T-helper 1 cell treated with Interleukin-12 subunit alpha and Interleukin-12 subunit beta and Interleukin-4 antibody, amounts not matched to agents 30 μg/mL and 1 μg/mL, for 36 hours (primary cell): ENCODE results near the gene CLDN4.
"Not testable (repeated sequence)": the region's sequence is repeated elsewhere in the genome, so short reads cannot be mapped to it uniquely, and the experiment has no call there.

Experiments
- H3K27ac Mint-ChIP-seq: one replicate; pipeline ENCODE4 v1.8.0; 2021; ENCODE audit warnings: mild to moderate bottlenecking, mixed read lengths
- H3K27me3 Mint-ChIP-seq: one replicate; pipeline ENCODE4 v1.8.0; 2021; ENCODE audit warnings: low read depth, mixed read lengths
- H3K36me3 Mint-ChIP-seq: one replicate; pipeline ENCODE4 v1.8.0; 2021; ENCODE audit warnings: low read depth, mixed read lengths
- H3K4me1 Mint-ChIP-seq: one replicate; pipeline ENCODE4 v1.8.0; 2021; ENCODE audit warnings: low read depth, mixed read lengths
- H3K4me3 Mint-ChIP-seq: one replicate; pipeline ENCODE4 v1.8.0; 2021; ENCODE audit warnings: mild to moderate bottlenecking, moderate library complexity, mixed read lengths
- H3K9me3 Mint-ChIP-seq: one replicate; pipeline ENCODE4 v1.8.0; 2021; ENCODE audit warnings: mixed read lengths

CLDN4 gene

DNA sequence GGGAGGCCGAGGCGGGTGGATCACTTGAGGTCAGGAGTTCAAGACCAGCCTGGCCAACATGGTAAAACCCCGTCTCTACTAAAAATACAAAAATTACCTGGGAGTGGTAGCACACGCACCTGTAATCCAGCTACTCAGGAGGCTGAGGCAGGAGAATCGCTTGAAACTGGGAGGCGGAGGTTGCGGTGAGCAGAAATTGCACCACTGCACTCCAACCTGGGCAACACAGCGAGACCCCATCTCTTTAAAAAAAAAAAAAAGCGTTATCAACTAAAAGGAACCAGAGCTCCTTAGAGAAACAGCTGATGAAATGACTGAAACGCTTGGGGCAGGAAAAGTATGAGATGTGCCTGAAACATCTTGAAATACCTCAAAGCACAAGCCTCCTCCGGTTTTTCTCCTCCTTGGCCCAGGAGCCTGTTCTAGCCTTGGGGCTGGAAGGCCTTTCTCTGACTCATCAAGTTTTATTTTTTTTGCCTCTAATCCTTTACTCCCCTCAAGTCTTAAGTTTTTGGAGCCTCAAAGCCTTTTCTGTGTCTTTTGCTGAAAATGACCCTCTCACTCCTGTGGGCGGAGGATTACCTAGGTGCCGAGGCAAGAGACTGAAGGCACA lies 14.2 kb downstream of the CLDN4 start:
- Mint-ChIP-seq H3K27ac (no peak overlapping the region), H3K27me3 (peaks cover 16% of the 10 kb centered on the region), H3K4me1 (peaks cover 4% of the 10 kb centered on the region), H3K4me3 (no peak overlapping the region), H3K36me3 (no peaks in the 10 kb centered on the region), H3K9me3 (no peaks in the 10 kb centered on the region)

DNA sequence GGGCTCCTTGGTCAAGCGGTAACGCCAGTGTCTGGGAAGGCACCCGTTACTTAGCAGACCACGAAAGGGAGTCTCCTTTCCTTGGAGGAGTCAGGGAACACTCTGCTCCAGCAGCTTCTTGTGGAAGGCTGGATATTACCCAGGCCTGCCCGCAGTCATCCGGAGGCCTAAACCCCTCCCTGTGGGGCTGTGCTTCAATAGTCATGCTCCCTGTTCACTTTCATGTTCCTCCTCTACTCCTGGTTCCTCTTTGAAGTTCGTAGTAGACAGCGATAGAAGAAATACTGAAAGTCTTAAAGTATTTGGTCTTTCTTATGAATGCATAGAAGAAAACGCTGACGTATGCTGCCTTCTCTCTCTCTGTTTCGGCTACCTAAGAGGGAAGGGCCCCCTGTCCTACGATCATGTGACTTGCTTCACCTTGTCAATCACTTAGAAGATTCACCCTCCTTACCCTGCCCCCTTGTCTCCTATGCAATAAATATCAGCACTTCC lies 15.0 kb downstream of the CLDN4 start:
- not testable (repeated sequence) for H3K4me3 Mint-ChIP-seq, H3K27ac Mint-ChIP-seq, H3K4me1 Mint-ChIP-seq, H3K9me3 Mint-ChIP-seq, H3K36me3 Mint-ChIP-seq
- H3K27me3 Mint-ChIP-seq = peaks cover 16% of the 10 kb centered on the region

DNA sequence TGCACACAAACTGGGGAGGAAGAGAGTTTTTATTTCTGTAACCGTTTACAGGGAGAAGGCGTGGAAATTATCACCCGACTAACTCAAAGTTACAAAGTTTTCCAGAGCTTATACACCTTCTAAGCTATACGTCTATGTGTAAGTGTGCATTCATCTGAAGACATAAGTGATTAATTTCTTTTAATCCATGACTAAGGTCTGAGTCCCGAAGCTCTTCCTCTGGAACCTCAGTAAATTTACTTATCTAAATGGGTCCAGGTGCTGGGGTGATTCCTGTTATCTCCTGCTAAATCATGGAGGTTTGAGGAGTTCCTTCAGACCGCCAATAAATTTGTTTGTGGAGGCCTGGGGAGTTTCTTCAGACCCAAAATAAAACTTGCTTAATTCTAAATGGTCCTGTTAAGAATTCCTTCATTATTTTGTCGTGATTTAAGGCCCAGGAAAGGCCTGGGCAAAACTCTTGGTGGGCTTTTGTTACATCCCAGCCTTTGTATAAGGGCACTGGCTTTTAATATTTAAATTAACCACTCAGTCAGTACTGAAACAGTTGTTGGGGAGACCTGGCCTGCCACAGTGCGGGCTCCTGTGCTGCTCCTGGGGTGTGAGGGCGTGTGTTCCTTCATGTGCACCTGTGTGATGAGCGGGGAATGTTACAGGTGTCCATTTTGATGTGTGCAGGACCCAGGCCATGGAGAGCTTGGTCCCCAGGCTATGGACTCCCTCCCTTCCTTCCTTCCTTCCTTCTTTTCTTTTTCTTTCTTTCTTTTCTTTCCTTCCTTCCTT lies 17.3 kb downstream of the CLDN4 start:
- Mint-ChIP-seq H3K4me1 (peaks cover 13% of the 10 kb centered on the region), H3K27ac (no peak overlapping the region), H3K27me3 (peaks cover 16% of the 10 kb centered on the region), H3K9me3 (no peaks in the 10 kb centered on the region), H3K36me3 (no peaks in the 10 kb centered on the region), H3K4me3 (no peak overlapping the region)

DNA sequence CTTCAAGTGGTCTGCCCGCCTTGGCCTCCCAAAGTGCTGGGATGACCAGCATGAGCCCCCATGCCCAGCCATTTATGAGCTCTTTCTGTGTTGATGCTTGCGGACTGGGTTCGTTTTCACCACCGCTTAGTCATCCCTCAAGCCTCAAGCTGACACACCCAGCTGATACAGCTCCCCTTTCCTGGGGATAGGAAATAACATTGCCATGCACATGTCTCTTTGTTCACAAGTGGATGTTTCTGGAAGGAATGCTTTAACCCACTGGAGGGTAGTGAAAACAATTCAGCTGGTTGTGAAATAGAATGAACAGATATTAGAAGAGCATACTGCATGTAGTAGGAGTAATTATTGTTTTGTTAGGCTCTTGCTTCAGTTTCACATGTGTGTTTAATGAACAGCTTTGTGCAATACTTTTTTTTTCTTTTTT lies 20.0 kb downstream of the CLDN4 start:
- Mint-ChIP-seq H3K27me3 (peaks cover 11% of the 10 kb centered on the region), H3K9me3 (no peaks in the 10 kb centered on the region), H3K4me3 (no peak overlapping the region), H3K36me3 (no peaks in the 10 kb centered on the region), H3K4me1 (peaks cover 17% of the 10 kb centered on the region), H3K27ac (no peak overlapping the region)

DNA sequence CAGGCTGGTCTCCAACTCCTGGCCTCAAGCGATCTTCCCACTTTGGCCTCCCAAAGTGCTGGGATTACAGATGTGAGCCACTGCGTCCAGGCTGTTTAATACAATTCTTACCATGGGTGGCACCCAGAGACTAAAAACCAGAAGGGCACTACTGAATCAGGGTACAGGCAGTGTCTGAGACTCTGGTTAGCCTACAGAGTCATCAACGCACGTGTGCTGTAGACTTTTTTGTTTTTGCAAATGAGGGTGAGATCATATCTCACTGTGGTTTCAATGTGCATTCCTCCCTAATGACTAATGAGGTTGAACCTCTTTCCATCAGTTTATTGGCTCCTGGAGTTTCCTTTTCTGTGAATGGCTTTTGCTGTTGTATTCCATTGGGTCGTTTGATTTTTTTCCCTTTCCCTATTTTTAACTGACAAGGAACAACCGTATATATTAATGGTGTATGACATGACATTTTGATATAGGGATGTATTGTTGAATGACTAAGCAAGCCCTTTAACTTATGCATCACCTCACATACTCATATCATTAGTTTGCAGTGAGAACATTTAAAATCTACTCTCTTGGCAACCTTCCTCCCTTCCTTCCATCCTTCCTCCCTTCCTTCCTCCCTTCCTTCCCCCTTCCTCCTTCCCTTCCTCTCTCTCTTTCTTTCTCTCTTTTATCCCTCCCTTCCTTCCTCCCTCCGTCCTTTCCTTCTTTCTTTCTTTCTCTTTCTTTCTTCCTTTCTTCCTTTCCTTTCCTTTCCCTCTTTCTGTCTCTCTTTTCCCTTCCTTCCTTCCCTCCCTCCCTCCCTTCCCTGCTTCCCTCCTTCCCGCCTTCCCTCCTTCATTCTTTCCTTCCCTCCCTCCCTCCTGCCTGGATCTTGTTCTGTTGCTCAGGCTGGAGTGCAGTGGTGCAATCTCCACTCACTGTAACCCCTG lies 20.9 kb downstream of the CLDN4 start:
- H3K27ac Mint-ChIP-seq = peak overlapping the region; percentile 52
- no peak overlapping the region for H3K4me3 Mint-ChIP-seq
- no peaks in the 10 kb centered on the region for H3K9me3 Mint-ChIP-seq
- peaks cover 14% of the 10 kb centered on the region for H3K27me3 Mint-ChIP-seq
- peaks cover 18% of the 10 kb centered on the region for H3K4me1 Mint-ChIP-seq
- H3K36me3 Mint-ChIP-seq = no peaks in the 10 kb centered on the region

DNA sequence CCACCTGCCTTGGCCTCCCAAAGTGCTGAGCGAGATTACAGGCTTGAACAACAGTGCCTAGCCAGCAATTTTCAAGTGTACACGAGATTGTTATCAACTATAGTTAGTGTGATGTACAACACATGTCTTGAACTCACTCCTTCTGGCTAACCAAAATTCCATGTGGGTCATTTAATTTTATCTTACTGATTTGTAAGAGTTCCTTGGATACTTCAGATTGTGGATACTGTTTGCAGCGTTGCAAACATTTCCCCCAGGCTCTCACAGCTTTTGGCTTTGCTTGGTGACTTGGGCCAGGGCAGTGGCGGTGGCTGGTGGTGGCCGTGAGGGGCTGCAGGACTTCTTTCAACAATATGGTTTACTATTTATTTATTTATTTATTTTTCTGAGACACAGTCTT lies 21.7 kb downstream of the CLDN4 start:
- Mint-ChIP-seq H3K27ac (no peak overlapping the region), H3K36me3 (no peaks in the 10 kb centered on the region), H3K4me1 (peaks cover 18% of the 10 kb centered on the region), H3K4me3 (no peak overlapping the region), H3K27me3 (peaks cover 21% of the 10 kb centered on the region), H3K9me3 (no peaks in the 10 kb centered on the region)

DNA sequence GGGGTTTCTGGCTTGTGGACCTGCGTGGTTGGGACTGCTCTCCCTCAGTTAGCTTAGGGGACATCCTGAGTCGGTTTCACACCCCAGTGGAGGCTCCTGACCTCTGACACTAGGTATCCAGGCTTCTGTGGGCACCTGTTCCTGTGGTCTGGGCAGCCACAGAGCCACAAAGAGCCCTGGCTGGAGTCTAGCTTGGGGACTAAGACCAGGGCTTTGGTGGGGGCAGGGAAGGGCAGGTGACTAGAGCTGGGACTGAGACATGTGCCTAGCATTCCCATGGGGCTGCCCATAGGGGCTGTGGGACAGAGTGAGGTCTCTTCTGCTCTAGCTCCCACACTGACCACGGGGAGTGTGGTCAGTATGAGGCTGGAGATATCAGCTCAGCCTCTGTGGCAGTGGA lies 26.1 kb downstream of the CLDN4 start:
- H3K27me3 Mint-ChIP-seq = peaks cover 31% of the 10 kb centered on the region

DNA sequence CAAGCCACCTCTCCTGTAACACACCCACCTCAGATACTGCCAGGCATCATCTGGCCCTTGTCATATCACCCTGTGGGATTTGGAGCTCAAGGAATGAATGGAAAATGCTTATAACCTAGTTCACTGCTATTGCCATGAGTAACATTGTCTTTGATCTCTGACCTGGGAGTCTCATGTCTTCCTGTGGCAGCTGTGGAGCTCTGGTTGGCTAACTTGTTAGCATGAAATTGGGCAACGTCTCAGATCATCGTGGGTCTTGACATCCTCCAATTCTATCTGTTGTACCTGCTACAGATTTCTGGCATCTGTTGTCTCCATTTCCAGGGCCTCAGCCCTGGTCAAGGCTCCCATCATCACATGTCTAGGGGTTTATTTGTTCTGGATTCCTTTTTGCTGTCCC lies 28.0 kb downstream of the CLDN4 start:
- H3K27ac Mint-ChIP-seq = no peak overlapping the region
- peaks cover 26% of the 10 kb centered on the region for H3K27me3 Mint-ChIP-seq
- H3K9me3 Mint-ChIP-seq = no peaks in the 10 kb centered on the region
- H3K4me1 Mint-ChIP-seq = peaks cover 5% of the 10 kb centered on the region
- H3K36me3 Mint-ChIP-seq = no peaks in the 10 kb centered on the region
- no peak overlapping the region for H3K4me3 Mint-ChIP-seq

More for the DNA sequence above, 26.1 kb downstream of the CLDN4 start:
- no peak overlapping the region for H3K4me3 Mint-ChIP-seq
- no peaks in the 10 kb centered on the region for H3K9me3 Mint-ChIP-seq
- no peaks in the 10 kb centered on the region for H3K36me3 Mint-ChIP-seq
- no peak overlapping the region for H3K27ac Mint-ChIP-seq
- peaks cover 9% of the 10 kb centered on the region for H3K4me1 Mint-ChIP-seq

DNA sequence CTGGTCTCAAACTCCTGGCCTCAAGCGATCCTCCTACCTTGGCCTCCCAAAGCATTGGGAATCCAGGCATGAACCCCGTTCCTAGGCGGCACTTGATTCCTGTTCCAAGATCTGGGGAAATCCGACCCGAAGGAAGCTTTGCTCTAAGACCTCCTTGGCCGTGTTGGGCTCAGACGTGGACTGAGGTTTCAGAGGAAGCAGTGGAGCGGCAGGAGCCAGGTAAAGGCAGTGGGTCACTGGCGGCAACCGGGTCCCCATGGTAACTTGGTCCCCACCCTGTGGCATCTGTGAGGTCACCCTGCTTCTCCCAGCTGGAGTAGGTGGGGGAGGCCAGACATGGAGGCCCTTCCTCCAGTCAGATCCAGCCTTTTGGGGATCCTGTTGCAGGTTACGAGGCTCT lies 30.1 kb downstream of the CLDN4 start, which contains the start of gene TMEM270:
Gene TMEM270, plus strand, starts transcription at position 301 of the 400 bp plus-strand sequence. Its CDS starts 36 bp downstream, at position 337.
- H3K4me1 Mint-ChIP-seq = peaks cover under 1% of the 10 kb centered on the region
- H3K27ac Mint-ChIP-seq = no peak within 1 kb of the TSS

DNA sequence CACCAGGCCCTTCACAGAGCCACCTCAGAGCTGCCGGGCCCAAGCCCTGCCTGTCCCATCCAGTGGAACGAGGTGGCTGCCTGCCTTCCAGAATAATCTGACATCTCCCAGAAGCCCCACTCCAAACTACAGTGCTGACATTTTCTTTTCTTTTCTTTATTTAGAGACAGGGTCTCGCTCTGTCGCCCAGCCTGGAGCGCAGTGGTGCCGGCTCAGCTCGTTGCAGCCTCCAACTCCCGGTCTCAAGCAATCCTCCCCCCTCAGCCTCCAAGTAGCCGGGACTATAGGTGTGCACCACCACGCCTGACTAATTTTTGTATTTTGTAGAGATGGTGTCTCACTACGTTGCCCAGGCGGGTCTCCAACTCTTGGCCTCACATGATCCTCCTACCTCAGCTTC lies 30.5 kb downstream of the CLDN4 start:
- no peak overlapping the region for H3K27ac Mint-ChIP-seq
- H3K9me3 Mint-ChIP-seq = no peaks in the 10 kb centered on the region
- H3K27me3 Mint-ChIP-seq = peaks cover 19% of the 10 kb centered on the region
- no peaks in the 10 kb centered on the region for H3K36me3 Mint-ChIP-seq
- no peaks in the 10 kb centered on the region for H3K4me1 Mint-ChIP-seq
- H3K4me3 Mint-ChIP-seq = no peak overlapping the region

More for the DNA sequence above, 30.1 kb downstream of the CLDN4 start, which contains the start of gene TMEM270:
- Mint-ChIP-seq H3K9me3 (no peaks in the 10 kb centered on the region), H3K36me3 (no peaks in the 10 kb centered on the region), H3K4me3 (no peak within 1 kb of the TSS), H3K27me3 (peaks cover 19% of the 10 kb centered on the region)

DNA sequence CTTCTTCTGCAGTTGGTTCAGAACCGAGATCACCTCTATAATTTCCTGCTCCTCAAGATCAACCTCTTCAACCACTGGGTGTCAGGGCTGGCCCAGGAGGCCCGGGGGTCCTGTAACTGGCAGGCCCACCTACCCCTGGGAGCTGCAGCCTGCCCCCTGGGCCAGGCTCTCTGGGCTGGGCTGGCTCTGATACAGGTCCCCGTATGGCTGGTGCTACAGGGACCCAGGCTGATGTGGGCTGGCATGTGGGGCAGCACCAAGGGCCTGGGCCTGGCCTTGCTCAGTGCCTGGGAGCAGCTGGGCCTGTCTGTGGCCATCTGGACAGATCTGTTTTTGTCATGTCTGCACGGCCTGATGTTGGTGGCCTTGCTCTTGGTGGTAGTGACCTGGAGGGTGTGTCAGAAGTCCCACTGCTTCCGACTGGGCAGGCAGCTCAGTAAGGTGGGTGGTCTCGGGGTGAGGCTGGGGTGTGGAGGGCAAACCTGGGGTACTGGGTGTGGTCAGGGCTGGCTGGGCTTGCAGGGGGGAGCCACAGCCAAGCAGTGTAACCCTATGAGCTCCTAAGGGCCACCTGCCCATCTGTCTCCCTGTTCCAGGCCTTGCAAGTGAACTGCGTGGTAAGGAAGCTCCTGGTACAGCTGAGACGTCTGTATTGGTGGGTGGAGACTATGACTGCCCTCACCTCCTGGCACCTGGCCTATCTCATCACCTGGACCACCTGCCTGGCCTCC lies 34.4 kb downstream of the CLDN4 start:
- Mint-ChIP-seq H3K36me3 (no peaks in the 10 kb centered on the region), H3K9me3 (no peaks in the 10 kb centered on the region), H3K4me1 (no peaks in the 10 kb centered on the region), H3K27me3 (no peaks in the 10 kb centered on the region), H3K4me3 (no peak overlapping the region), H3K27ac (no peak overlapping the region)

DNA sequence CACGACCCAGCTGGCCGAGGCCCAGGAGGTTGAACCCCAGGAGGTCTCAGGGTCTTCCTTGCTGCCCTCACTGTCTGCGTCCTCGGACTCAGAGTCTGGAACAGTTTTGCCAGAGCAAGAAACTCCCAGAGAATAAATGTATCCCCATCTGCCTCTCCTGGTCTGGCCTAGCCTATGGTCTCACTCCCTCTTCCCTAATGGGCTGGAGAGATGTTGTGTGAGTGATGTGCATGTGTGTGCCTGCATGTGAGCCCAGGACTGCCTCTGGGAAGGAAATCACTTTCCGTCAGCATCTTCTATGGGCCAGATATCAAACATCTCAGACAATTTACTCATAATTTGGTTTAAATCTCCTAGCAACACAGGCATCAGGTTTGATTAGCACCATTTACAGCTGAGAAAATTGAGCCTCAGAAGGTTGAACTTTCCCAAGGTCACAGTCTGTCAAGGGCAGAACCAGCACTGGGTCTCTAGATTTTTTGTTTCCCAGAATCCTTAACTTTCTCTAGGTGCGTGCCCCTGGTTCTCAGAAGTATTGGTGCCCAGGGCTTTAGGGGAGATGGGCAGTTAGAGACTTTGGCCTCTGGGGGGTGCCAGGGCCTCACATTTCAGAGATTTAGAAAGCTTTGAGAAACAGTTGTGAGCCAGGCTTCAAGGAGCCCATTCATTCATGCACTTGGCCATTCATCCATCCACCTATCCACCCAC lies 35.1 kb downstream of the CLDN4 start:
- no peaks in the 10 kb centered on the region for H3K36me3 Mint-ChIP-seq
- no peak overlapping the region for H3K27ac Mint-ChIP-seq
- H3K27me3 Mint-ChIP-seq = no peaks in the 10 kb centered on the region
- no peaks in the 10 kb centered on the region for H3K4me1 Mint-ChIP-seq
- H3K4me3 Mint-ChIP-seq = no peak overlapping the region
- H3K9me3 Mint-ChIP-seq = no peaks in the 10 kb centered on the region

DNA sequence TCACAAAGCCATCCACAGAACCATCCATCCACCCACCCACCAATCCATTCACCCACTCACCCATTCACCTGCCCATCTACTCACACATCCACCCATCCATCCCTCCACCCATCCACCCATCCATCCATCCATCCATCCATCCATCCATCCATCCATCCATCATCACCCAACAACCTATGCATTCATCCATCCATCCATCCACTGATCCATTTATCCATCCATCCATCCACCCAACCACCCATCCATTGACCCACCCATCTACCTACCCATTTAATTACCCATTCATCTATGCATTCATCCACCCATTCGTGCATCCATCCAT lies 35.6 kb downstream of the CLDN4 start:
- Mint-ChIP-seq H3K4me1 (no peaks in the 10 kb centered on the region), H3K27me3 (no peaks in the 10 kb centered on the region), H3K4me3 (no peak overlapping the region), H3K9me3 (no peaks in the 10 kb centered on the region), H3K27ac (no peak overlapping the region), H3K36me3 (no peaks in the 10 kb centered on the region)
